HT1080 (cell line): ENCODE measurements around the gene GTF2H4. TPM values are rescaled to one million over a fixed set of nuclear protein-coding genes. Genes with fewer than 3 reads are reported as not detected.
"Not testable (repeated sequence)": the region's sequence is repeated elsewhere in the genome, so short reads cannot be mapped to it uniquely, and the experiment has no call there.

Experiments
- DNase-seq: peaks from one replicate; pipeline ENCODE4 v3.0.0-alpha.2; 2015; ENCODE audit warnings: low read depth
- total RNA-seq: library from RNA; depleted of rRNA; stranded (reverse); fragments of >200 nt; shearing (Covaris generic); gene quantifications from 2 replicates; pipeline ENCODE4 v1.2.3, GENCODE V29; 2014

The GTF2H4 gene
- total RNA-seq, 1 experiment from 2014 or later, result 28.0 TPM

DNA sequence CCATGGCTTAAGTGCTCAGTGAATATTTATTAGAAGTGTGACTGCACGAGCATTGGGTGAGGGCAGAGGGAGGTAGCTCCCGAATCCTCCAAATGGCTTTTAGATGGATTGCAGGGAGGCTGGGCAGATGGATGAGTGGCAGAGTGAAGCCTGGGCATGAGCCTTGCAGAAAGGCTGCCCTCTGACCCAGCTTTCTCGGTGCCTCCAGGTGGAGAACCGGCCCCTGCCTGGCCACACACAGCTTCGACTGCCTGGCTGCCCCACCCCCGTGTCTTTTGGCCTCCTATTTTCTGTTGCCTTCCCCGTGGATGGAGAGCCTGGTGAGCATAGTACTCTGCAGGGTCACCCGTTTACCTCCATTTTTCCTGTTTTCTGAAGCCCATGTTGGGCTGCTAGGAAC lies 9.5 kb downstream of the GTF2H4 start:
- DNase-seq, result no peak

DNA sequence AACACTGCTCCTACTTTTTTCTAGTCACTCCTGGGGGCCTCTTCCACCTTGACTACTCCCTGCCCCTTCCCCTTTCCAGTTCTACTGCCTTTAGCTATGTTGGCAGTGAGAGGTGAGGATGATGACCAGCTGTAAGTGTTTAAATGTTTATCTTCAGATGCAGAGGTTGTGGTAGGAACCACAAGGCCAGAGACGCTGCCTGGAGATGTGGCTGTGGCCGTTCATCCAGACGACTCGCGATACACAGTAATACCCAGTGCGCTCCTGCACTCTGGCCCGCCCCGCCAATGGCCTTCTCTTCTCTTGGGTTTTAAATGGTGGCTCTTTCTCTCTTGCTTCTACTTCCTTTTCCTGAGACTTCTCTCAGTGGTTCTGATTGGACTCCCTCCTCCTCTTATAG lies 10.7 kb downstream of the GTF2H4 start:
- DNase-seq, result no peak

DNA sequence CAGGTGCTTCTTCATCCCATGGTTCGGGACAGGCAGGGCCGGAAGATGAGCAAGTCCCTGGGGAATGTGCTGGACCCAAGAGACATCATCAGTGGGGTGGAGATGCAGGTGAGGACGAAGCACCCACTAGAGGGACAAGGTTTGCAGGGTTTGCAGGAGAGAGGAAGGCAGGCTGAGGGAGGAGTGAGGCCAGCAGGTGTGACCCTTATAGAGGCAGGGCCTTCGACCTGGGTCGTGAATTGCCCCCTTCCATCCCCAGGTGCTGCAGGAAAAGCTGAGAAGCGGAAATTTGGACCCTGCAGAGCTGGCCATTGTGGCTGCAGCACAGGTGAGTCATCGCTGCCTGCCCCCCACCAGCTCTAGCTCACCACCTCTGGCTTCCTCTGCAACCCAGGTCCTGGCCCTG lies 14.4 kb downstream of the GTF2H4 start:
- DNase-seq, result peak; percentile 62

DNA sequence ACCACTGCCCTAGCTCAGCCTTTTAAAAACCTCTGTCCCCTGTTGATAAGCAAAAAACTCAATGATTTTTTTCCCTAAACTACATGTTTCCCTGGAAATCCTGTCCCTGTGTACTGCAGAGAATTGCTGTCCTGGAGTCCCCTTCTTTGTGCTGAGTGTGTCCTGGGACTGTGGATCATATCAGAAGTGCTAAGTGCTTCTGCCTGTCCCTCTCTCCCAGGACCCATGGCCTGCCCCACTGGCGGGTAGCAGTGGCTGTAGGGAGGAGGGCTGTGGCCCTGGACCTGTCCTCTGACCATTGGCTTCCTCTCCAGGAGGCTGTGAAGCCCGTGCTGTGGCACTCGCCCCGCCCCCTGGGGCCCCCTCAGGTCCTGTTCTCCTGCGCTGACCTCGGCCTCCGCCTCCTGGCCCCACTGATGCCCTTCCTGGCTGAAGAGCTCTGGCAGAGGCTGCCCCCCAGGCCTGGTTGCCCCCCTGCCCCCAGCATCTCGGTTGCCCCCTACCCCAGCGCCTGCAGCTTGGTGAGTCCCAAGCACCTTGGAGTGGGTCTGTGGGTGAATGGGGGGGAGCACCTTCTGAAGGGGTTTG lies 16.1 kb downstream of the GTF2H4 start:
- DNase-seq, result not testable (repeated sequence)

DNA sequence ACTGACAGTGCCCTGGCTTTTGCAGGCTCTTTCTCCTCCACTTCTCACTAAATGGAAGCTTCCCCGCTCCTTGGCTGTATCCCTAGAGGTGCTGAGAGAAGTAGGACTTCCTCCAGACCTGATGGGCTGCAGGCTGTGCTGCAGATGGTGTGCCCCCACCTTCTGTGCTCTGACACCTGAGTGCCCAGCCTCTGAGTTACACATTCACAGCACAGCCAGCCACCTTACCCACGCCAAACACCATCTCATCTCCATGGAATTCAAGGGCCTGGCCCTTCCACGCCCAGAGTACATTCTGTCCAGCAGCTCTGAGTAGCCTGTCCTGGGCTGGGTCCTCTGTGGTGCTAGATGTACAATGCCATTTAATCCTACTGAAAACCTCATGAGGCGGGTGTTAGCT lies 18.6 kb downstream of the GTF2H4 start:
- no peak for DNase-seq

DNA sequence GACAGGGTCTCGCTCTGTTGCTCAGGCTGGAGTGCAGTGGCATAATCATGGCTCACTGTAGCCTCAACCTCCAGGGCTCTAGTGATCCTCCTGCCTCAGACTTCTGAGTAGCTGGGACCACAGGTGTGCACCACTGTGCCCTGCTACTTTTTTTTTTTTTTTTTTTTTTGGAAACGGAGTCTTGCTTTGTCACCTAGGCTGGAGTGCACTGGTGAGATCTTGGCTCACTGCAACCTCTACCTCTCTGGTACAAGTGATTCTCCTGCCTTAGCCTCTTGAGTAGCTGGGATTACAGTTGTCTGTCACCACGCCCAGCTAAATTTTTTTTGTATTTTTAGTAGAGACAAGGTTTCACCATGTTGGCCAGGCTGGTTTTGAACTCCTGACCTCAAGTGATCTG lies 19.1 kb downstream of the GTF2H4 start:
- DNase-seq, result not testable (repeated sequence)

DNA sequence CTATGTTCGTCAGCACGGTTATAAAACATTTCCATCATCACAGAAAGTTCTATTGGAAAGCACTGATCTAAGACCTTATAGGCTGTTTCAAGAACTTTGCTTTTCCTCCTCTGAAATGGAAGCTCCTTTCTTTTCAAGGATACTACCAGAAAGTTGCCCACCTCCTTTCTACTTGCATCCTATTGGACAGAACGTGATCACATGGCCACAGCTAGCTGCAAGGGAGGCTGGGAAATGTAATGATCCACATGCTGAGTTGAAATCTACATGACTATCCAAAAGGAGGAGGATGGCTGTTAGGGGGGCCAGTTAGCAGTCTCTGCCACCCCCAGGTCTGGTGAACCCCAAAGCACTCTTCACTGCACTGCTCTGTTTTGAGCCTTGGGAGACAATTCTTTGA lies 20.7 kb downstream of the GTF2H4 start:
- no peak for DNase-seq

DNA sequence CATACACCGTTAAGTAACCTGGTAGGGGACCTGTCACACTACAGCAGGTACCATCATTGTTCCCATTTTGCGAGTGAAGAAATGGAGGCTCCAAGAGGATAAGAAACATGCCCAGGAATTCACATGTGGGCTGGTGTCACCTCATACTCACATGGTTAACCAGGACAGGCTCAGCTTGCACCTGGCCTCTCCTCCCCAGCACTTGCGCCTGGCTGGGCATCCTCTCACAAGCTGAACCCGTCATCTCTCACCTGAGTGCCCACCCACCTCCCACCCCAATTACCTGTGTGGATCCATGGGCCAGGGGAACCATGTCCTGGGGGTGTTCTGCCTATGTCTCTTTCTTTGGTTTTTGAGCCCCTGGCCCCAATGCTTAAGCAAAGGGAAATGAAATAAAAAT lies 22.5 kb downstream of the GTF2H4 start:
- DNase-seq, result no peak

DNA sequence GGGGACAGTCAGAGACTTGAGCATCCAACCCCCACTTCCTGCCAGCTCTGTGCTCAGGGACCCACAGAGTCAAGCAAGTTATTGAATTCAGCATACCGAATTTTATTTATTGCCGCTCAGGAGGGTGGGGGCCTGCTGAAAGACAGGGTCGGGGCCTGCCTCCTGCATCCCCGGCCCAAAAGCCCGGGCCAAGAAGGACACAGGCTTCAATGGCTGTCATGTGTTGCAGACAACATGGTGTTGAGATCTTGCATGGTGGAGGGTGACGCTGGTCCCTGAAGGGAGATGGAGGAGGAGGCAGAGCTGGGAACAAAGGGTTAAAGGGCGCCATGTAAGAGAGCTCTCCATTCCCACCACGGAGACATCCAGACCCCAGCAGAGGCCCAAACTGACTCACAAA lies 23.3 kb downstream of the GTF2H4 start:
- DNase-seq, result no peak

DNA sequence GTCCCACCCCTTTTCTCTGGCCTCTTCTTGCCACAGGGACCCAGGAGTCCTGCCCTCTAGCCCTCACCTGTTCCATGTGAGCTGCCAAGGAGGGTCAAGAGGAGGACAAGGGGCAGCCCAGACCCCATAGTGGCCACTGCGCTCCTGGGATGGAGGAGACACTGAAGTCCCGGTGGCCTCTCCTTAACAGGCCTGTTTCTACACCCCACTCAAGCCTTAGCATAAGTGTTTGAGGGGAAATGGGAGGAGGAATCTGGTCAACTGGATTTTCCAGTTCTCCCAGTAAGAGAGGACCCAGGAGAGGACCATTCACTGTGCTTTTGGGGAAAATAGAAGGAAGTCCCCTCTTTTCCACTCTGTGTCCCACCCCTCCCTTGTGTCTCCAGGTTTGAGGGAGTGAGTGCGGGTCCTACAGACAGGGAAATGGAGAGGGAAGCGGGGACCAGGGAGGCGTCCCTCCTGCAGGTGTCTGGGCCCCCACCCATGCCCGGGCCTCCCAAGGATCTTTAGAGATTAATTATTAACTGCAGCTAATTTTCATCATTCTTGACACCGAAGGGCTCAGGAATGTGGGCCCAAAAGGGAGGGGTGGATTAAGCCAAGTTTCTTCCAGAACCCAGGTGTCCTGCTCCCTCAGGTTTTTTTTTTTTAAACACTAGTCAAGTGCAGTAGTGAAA lies 24.1 kb downstream of the GTF2H4 start, which contains the start of gene SFTA2:
TSS of gene SFTA2 (minus strand) at position 202 of the 677 bp plus-strand sequence. CDS start at position 128, 74 bp downstream.
- DNase-seq, result no peak

DNA sequence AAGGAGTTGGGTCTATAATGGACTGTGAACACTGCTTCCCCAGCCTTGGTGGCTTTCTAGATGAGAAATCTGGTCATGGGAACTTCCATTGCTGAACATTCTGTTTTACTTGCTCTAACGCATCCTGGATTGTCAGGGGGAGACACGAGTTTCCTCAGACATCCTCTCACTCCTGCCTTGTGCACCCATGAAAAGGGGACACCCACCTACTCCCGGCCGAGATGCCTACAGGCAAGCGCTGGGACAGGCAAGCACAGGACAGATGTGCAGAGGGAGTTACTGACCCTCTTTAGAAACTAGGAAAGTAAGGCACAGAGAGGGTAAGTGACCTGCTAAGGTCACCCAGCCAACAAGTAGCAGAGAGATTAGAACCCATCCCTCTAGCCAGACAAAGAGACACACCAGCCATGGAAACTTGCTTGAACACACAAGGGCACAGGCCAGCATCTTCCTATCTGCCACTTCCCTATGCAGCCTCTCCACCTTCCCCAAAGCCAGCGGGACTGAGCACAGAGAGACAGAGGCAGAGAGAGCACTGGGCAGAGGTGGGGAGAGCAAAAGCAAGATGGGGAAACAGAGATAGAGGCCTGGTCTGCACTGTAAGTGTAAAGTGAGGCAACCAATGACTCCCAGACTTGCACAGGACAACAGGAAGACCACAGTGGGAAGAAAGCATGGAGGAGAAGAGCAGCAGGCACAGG lies 24.8 kb downstream of the GTF2H4 start:
- no peak for DNase-seq

DNA sequence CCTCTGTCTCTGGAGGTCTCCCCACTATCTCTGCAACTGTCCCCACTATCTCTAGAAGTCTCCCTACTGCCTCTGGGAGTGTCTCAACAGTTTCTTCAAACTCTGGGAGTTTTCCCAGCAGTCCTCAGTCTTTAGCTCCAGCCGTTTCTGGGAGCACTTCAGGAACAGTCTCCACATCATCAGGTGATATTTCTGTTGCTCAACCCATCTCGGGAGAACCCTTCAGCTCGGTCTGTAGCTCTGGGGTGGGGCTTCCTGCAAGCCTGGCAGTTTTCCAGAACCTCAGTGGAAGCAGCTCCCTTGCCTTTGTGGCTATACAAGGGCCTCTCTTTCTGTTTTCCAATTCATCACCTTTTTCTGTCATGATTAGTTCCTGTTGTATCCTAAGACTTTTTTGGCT lies 27.0 kb downstream of the GTF2H4 start:
- DNase-seq, result peak; percentile 7

DNA sequence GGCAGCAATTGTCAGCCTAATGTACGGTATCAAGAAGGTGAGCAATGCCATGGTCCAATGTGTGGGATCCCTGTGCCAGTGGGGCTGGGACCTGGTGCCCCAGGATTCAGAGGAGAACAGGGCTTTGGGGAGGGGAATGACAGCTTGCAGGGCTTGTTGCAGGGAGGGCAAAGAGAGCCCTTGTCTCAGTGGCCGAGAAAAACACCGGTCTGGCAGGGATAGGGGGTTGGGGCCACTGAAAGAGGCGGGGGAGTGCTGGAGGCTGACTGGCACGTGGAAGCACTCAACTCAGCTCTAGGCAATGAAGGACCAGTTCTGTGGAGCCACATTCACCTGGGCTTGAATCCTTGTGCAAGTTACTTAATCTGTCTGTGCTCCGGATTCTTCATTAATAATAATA lies 29.3 kb downstream of the GTF2H4 start:
- DNase-seq, result no peak

DNA sequence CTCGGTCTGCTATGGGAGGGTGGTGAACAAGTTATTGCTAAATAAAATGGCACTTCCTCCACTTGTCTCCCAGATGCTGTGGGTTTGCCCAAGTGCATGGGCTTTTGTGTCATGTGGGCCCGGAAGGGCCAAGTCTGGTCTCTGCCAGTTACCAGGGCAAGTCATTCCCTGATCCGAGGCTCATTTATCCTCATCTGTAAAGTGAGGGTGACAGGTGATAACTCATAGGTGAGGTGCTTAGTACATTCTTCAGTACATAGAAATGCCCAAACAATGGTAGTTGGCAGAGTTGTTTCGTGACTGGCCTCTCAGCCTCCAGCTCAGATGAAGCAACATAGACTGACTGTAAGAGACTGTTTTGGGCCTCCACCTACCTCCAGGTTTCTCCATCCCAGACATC lies 30.7 kb downstream of the GTF2H4 start:
- DNase-seq, result no peak

DNA sequence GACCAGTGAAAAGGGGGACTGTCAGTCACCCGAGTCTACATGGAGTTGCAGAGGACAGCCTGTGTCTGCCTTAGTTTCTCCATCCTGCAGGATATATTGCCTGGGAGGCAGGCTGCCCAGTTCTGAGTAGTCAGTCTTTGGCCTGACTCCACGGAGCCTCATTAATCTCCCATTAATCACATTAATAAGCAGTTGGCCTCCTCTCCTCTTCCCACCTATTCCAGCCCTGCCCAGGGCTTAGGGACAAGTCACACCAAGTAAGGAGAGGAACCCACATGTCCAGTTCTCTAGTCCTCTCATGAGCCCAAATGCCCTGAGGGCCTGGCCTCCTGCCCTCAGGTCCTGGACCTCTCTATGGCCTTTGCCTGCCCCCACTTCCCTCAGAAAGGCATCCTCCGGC lies 31.5 kb downstream of the GTF2H4 start:
- no peak for DNase-seq

DNA sequence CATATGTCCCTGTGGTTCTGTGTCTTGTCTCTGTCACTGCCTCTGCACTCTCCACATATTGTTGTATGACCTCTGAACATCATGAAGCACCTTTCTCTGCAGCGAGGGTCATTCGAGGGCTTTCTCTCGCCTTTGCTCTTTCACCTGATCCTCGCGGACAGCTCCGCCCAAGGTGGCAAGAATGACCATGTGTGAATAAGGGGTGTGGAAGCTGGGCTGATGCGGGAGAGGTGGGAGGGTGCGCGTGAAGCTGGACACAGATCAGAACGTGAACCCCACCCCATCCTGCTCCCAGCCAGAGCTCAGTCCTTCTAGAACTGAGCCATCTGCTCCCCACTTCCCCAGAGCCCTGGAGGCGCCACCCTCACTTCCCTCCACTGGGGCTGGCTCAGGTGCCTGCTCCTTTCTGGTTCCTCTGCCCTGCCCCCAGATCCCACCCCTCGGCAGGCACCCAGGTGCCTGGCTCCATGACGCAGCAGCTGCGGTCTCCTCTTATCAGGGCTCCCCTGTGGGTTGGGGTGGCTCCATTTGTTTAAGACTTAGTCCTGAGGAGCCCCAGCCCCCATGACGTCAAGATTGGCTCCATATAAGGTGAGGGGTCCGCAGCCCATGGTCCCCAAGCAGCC lies 32.5 kb downstream of the GTF2H4 start, which contains the start of gene MUCL3:
TSS of gene MUCL3 (plus strand) at position 613 of the 626 bp plus-strand sequence. CDS start 27 bp downstream, outside the sequence.
- DNase-seq, result no peak

DNA sequence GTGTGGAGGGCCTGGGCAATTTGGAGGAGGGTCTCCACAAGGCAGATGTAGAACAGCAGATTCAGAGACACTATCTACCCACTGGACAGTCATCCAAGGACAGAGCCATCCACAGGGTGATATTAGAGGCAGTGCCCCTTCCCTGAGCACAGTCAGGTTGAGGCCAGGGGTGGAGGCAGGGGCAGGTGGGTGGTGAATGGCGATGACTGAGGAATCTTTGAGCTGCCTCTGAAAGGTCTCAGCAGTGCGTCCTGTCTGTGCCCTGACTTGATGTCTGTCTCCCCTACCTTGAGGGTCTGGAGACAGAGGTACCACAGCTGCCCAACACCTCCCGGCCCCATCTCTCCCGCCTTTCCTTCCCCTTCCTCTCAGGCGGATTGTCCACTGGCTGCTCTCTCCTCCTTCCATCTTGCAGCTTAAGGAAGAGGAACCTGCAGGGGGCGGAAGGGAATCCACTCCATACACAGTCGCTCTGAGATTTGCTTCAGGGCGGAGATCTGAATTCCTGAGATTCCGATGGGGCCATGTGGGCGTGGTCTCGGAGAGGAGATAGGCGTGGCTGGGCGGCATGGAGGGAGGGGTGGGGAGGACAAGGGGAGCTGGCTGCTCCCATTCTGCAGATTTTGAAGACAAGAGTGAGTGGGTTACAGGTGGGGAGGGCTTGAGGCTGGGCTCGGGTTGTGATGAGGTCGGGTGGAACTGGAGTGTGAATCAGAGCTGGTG lies 34.5 kb downstream of the GTF2H4 start:
- peak; percentile 81 for DNase-seq

DNA sequence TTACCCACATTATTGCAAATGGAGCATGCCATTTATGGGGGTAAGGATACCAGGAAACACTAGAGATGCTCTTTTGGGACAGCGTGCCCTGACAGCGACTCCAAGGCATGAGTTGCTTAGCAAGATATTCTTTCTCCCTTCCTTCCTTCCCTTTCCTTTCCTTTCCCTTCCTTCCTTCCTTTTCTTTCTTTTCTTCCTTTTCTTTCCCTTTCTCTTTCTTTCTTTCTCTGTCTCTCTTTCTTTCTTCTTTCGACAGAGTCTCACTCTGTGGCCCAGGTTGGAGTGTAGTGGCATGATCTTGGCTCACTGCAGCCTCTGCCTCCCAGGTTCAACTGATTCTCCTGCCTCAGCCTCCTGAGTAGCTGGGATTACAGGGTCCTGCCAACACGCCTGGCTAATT lies 36.0 kb downstream of the GTF2H4 start:
- no peak for DNase-seq

DNA sequence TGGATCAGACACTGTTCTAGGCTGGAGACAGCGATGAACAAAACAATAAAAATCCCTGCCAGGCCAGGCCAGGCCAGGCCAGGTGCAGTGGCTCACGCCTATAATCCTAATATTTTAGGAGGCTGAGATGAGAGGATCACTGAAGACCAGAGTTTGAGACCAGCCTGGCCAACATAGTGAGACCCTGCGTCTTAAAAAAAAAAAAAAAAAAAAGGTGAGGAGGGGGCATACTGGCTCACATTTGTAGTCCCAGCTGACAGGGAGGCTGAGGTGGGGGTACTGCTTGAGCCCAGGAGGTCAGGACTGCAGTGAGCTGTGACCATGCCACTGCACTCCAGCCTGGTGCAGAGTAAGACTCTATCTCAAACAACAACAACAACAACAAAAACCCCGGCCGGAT lies 37.3 kb downstream of the GTF2H4 start:
- DNase-seq, result no peak

DNA sequence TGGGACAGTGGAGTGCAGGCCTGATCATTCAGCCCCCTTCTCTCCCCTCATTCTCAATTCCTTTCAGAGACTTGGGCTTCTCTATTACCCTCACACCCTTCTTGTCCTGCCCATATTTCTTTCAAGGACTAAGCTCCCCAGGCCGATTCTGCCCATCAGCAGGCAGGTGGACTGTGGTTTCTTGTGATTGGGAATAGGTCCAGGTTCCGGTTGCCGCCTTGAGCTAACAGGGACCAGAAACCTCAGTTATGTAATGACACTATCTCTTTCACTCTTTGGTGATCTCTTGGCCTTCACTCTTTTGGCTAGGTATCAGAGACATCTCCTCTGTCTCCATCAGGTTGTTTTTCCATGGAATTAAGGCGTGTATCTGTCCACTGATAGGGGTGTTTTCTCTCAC lies 39.2 kb downstream of the GTF2H4 start:
- DNase-seq, result no peak

DNA sequence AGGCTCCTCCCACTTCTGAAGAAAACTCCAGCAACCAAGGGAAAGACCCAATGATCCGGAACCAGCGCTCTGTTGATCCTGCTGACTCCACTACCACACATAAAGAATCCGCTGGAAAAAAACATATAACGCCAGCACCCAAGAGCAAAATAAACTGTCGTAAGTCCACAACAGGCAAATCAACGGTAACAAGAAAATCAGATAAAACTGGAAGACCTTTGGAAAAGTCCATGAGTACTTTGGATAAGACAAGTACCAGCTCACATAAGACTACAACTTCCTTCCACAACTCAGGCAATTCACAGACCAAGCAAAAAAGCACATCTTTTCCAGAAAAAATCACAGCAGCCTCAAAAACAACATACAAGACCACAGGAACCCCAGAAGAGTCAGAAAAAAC lies 40.8 kb downstream of the GTF2H4 start:
- no peak for DNase-seq
